ENCODE data around the gene PPP1R3A. TPM values are rescaled to one million over a fixed set of nuclear protein-coding genes. Genes with fewer than 3 reads are reported as not detected.

PPP1R3A gene
- total RNA-seq, 1 experiment from 2014 or later = not detected

DNA sequence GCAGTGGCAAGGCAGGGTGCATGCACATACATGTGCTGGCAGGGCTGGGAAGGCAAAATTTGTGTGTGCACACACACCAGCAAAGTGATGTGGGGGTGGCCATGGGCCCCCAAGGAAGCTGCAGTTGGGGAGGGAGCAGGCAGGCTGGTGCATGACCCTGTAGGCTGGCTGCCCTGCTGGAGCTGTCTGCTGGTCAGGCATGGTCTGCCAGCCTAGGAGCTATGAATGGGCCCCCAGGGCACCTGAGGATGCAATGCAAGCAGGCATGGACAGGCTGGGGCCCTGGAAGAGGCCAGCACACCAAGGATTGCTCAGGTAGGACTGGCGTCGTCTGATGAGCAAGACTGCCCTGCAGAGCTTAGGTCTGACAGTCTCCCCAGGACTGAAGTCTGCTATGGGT is 18.2 kb upstream of the PPP1R3A start:
- Mint-ChIP-seq H3K27me3 (ENCODE audit: low read depth) (no peaks in the 10 kb centered on the region; the same call in 1 of the 2 replicates), H3K27ac (no peak overlapping the region), H3K4me3 (no peak overlapping the region), H3K9me3 (peaks cover 9% of the 10 kb centered on the region in 2 experiments), H3K4me1 (no peaks in the 10 kb centered on the region), H3K36me3 (ENCODE audit: insufficient read depth in 1 of 3, low read depth in 3 of 3) (no peaks in the 10 kb centered on the region; a peak in 4 of 7 replicates)
- no peak overlapping the region for H3K4ac ChIP-seq (ENCODE audit: low read depth, low read length)
- no peak overlapping the region for H4K8ac ChIP-seq (replicated peaks; ENCODE audit: insufficient read length, low read depth, low read length)
- no peaks in the 10 kb centered on the region for H4K20me1 ChIP-seq (ENCODE audit: control insufficient read depth, insufficient read depth, insufficient read length)
- H4K5ac ChIP-seq (ENCODE audit: insufficient read length, low read depth, low read length) = no peak overlapping the region
- H2AFZ ChIP-seq (ENCODE audit: low read length) = no peak overlapping the region
- no peak overlapping the region for H3K18ac ChIP-seq (ENCODE audit: insufficient read length, low read depth, low read length)
- no peak overlapping the region for H3K56ac ChIP-seq (ENCODE audit: insufficient read length, low read depth, low read length)
- H3K4me1 ChIP-seq (ENCODE audit: insufficient read depth, low read length) = no peaks in the 10 kb centered on the region
- no peak overlapping the region for H3K14ac ChIP-seq (ENCODE audit: insufficient read depth, low read length)
- TF ChIP-seq, protein P1, sequence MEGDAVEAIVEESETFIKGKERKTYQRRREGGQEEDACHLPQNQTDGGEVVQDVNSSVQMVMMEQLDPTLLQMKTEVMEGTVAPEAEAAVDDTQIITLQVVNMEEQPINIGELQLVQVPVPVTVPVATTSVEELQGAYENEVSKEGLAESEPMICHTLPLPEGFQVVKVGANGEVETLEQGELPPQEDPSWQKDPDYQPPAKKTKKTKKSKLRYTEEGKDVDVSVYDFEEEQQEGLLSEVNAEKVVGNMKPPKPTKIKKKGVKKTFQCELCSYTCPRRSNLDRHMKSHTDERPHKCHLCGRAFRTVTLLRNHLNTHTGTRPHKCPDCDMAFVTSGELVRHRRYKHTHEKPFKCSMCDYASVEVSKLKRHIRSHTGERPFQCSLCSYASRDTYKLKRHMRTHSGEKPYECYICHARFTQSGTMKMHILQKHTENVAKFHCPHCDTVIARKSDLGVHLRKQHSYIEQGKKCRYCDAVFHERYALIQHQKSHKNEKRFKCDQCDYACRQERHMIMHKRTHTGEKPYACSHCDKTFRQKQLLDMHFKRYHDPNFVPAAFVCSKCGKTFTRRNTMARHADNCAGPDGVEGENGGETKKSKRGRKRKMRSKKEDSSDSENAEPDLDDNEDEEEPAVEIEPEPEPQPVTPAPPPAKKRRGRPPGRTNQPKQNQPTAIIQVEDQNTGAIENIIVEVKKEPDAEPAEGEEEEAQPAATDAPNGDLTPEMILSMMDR (conservative IDR thresholded peaks at IDR 0.05) = no peak
- no peak overlapping the region for H2BK15ac ChIP-seq (ENCODE audit: low read depth, low read length)
- no peak overlapping the region for H3K23ac ChIP-seq (ENCODE audit: insufficient read length, low read depth, low read length)
- no peak overlapping the region for H2AK5ac ChIP-seq (ENCODE audit: insufficient read length, low read length)
- no peaks in the 10 kb centered on the region for H3K79me1 ChIP-seq (ENCODE audit: insufficient read depth, low read depth, low read length, poor library complexity, severe bottlenecking)
- no peak overlapping the region for H4K91ac ChIP-seq (ENCODE audit: insufficient read length, low read depth, low read length)
- no peak overlapping the region for H3K27ac ChIP-seq (ENCODE audit: insufficient read length, low read depth, low read length)
- H3K23me2 ChIP-seq (ENCODE audit: insufficient read length, low read depth, low read length, poor library complexity, severe bottlenecking) = no peaks in the 10 kb centered on the region
- no peak overlapping the region for H2BK120ac ChIP-seq (ENCODE audit: low read depth, low read length, poor library complexity, severe bottlenecking)
- DNase-seq = no peak
- no peak overlapping the region for H2BK20ac ChIP-seq (ENCODE audit: low read depth, low read length, poor library complexity, severe bottlenecking)
- H3T11ph ChIP-seq (ENCODE audit: low read length) = no peak overlapping the region
- H3K9ac ChIP-seq (ENCODE audit: extremely low read depth, insufficient read length, low read length) = no peak overlapping the region
- H2BK5ac ChIP-seq (ENCODE audit: insufficient read length, low read length) = no peak overlapping the region
- WGBS (ENCODE audit: extremely low coverage, insufficient read length, low lambda C conversion rate) = no CpG with 5 or more reads among the region's 2 CpGs
- no peaks in the 10 kb centered on the region for H3K27me3 ChIP-seq (ENCODE audit: insufficient read depth, low read length)
- H3K4me2 ChIP-seq (ENCODE audit: insufficient read depth, insufficient read length, low read length) = no peak overlapping the region
- H3K79me2 ChIP-seq (ENCODE audit: insufficient read depth, low read length) = no peaks in the 10 kb centered on the region
- H3K9me3 ChIP-seq (ENCODE audit: control insufficient read depth, low read depth, low read length) = no peaks in the 10 kb centered on the region
- no peak overlapping the region for H2BK12ac ChIP-seq (ENCODE audit: insufficient read length, low read depth, low read length)

Data from H9 (cell line).